ENCODE measurements around the gene ZFAND3. TPM values are rescaled to one million over a fixed set of nuclear protein-coding genes. Genes with fewer than 3 reads are reported as not detected.

ZFAND3 gene
- total RNA-seq, 1 donor from 2014 or later, result 81.8 TPM

- H3K4me1 ChIP-seq, result peaks cover 7% of the 10 kb centered on the region
- H3K9me3 ChIP-seq (replicated peaks), result no peaks in the 10 kb centered on the region
- no peak for DNase-seq
- no peaks in the 10 kb centered on the region for H3K36me3 ChIP-seq
- TF ChIP-seq CTCF (IDR thresholded peaks at IDR 0.05; ENCODE audit: borderline replicate concordance), result no peak
- intact Hi-C loops (cut with micrococcal nuclease), result no loop called here
- no peak overlapping the region for H3K27ac ChIP-seq (replicated peaks)
- no peak overlapping the region for H3K4me3 ChIP-seq
- no peaks in the 10 kb centered on the region for H3K27me3 ChIP-seq (ENCODE audit: low read depth)
Observed at GRCh38 chr6:38162493-38163185, 343.1 kb downstream of the ZFAND3 start.

- intact Hi-C loops (cut with micrococcal nuclease), result no loop called here
- no peak overlapping the region for H3K4me3 ChIP-seq
- no peak overlapping the region for H3K27ac ChIP-seq (replicated peaks)
- no peak for DNase-seq
- no peaks in the 10 kb centered on the region for H3K9me3 ChIP-seq (replicated peaks)
- peaks cover 7% of the 10 kb centered on the region for H3K4me1 ChIP-seq
- TF ChIP-seq CTCF (IDR thresholded peaks at IDR 0.05; ENCODE audit: borderline replicate concordance), result no peak
- H3K27me3 ChIP-seq (ENCODE audit: low read depth), result no peaks in the 10 kb centered on the region
- no peaks in the 10 kb centered on the region for H3K36me3 ChIP-seq
Observed at GRCh38 chr6:38163186-38164130, 343.9 kb downstream of the ZFAND3 start.

GRCh38 chr6:38164131-38164481, 344.6 kb downstream of the ZFAND3 start:
- DNase-seq, result no peak
- no peaks in the 10 kb centered on the region for H3K27me3 ChIP-seq (ENCODE audit: low read depth)
- no peak overlapping the region for H3K4me3 ChIP-seq
- H3K4me1 ChIP-seq, result peaks cover 7% of the 10 kb centered on the region
- no peaks in the 10 kb centered on the region for H3K9me3 ChIP-seq (replicated peaks)
- intact Hi-C loops (cut with micrococcal nuclease), result no loop called here
- no peaks in the 10 kb centered on the region for H3K36me3 ChIP-seq
- no peak for TF ChIP-seq CTCF (IDR thresholded peaks at IDR 0.05; ENCODE audit: borderline replicate concordance)
- H3K27ac ChIP-seq (replicated peaks), result no peak overlapping the region

DNA sequence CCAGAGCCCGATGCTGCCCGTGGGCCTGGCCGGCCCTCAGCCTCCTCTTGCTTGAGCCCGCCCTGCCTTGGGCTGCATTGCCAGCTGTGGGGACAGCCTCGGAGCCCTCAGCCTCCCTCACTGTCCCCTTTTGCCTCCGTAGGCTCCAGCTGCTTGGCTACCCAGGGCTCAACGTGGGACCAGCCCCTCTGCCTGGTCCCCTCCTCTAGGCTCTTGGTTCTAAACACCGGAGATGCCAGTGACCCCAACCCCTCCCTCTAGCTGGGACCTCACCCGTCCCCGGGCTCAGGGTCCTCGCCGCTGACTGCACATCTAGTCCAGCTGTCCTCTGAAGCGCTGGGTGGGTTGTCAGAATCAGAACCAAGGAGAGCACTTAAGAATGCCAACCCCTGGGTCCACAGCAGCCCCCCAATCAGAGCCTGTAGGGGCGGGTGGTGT, 345.2 kb downstream of the ZFAND3 start:
- TF ChIP-seq CTCF (IDR thresholded peaks at IDR 0.05; ENCODE audit: borderline replicate concordance), result no peak
- Histone ChIP-seq H3K9me3 (replicated peaks) (no peaks in the 10 kb centered on the region), H3K27me3 (ENCODE audit: low read depth) (no peaks in the 10 kb centered on the region), H3K4me3 (no peak overlapping the region), H3K4me1 (peaks cover 7% of the 10 kb centered on the region), H3K36me3 (no peaks in the 10 kb centered on the region), H3K27ac (replicated peaks) (no peak overlapping the region)
- no peak for DNase-seq
- intact Hi-C loops (cut with micrococcal nuclease), result no loop called here

DNA sequence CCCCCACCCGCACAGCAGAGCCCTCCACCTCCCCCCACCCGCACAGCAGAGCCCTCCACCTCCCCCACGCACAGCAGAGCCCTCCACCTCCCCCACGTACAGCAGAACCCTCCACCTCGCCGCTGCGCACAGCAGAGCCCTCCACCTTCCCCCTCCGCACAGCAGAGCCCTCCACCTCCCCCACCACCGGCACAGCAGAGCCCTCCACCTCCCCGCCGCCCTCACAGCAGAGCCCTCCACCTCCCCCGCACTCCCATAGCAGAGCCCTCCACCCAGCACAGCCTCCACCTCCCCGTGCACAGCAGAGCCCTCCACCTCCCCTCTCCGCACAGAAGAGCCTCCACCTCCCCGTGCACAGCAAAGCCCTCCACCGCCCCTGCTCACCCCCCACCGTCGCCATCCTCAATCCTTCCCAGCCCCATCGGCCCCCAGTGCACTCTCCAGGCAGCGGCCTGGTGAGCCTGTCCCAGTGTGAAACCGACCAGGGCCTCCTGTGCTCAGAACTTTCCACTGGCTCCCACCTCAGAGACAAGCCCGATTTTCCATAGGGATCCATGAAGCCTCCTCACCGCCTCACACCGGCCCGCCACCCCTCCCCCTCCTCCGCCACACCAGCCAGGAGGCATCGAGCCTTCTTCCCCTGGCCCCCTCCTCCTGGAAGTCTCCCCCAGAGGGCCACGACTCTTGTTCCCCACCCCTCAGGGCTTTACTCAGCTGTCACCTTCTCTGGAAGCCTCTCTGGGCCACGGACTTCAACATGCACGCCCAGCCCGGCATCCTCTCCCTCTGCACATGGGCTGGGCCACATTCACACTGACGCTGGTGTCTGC, 347.1 kb downstream of the ZFAND3 start:
- no peaks in the 10 kb centered on the region for H3K27me3 ChIP-seq (ENCODE audit: low read depth)
- no peak for DNase-seq
- H3K9me3 ChIP-seq (replicated peaks), result no peaks in the 10 kb centered on the region
- no peaks in the 10 kb centered on the region for H3K36me3 ChIP-seq
- H3K4me1 ChIP-seq, result peaks cover 12% of the 10 kb centered on the region
- H3K27ac ChIP-seq (replicated peaks), result no peak overlapping the region
- no peak for TF ChIP-seq CTCF (IDR thresholded peaks at IDR 0.05; ENCODE audit: borderline replicate concordance)
- intact Hi-C loops (cut with micrococcal nuclease), result no loop called here
- H3K4me3 ChIP-seq, result no peak overlapping the region
